OCI-M2 (cell line): ENCODE measurements around the gene ANO4.
"Not testable (repeated sequence)": the region's sequence is repeated elsewhere in the genome, so short reads cannot be mapped to it uniquely, and the experiment has no call there.

Experiments
- DNase-seq: peaks from one replicate; lab custom pipeline; 2025; ENCODE audit not compliant: unreplicated experiment; lab: John Stamatoyannopoulos, UW

ANO4 gene

DNA sequence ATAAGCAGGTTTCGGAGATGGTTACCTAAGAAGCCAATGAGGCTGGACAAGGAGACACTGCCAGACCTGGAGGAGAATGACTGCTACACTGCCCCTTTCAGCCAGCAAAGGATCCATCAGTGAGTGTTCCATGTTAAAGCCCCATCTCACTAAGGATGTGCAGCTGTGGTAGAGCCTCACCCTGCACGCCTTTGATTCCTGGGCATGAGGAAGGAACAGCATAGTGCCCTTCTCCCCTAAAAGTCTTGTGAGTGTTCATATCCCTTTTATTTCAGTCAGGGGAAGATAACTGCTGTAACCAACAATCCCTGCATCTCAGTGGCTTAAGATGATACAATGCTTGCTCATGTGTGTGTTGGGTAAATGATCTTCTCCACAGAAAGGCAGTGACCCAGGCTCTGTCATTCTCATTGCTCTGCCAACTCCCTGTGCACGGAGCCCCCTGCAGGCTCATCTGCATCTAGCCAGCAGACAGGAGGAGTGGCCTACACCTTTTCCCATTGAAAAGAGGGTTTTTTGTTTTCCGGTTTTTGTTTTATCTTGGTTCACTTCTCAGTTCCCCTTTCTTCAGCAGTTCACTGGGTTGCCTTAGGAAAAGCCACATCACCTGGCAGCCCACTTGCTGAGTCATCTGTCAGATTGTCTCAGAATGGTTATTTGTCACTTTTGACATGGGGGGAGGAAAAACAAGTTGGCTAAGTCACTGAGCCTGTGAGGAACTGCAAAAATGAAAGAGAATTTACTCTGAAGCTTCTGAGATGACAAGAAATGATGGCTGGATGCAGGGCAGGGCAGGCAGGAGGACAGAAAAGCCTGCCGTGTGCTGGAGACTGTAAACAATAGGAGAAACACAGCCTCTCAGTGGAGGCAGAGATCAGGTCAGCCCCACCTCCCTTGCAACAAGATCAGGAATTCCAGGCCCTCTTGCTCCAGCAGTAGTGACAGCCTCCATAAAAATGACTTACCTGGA lies 193.3 kb downstream of the ANO4 start:
- no peak for DNase-seq

DNA sequence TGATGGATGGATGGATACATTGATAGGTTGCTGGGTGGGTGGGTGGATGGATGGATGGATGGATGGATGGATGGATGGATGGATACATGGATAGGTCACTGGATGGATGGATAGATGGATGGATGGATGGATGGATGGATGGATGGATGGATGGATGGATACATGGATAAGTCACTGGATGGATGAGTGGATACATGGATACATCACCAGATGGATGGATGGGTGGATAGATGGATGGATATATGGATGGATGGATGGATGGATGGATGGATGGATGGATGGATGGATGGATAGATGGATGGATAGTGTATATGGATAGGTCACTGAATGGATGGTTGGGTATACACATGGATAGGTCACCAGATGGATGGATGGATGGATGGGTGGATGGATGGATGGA lies 194.9 kb downstream of the ANO4 start:
- not testable (repeated sequence) for DNase-seq

DNA sequence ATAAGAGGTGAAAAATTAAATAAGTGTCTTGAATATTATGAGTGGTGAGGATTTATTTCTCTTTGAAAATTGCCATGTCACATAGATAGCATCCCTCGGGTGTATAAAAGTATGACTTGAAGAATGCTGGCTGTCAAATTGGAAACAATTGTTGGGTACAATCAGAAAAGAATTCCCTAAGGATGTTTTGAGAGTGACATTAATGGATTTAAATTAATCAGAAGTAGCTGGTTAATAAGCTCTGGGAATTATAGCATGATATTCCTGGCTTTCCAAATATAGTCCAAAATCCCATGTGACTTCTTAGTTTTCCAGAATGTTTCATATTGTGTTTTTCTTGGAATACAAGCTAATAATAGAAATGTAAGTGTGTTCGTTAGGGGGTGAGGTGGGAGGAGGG lies 196.5 kb downstream of the ANO4 start:
- DNase-seq = no peak

DNA sequence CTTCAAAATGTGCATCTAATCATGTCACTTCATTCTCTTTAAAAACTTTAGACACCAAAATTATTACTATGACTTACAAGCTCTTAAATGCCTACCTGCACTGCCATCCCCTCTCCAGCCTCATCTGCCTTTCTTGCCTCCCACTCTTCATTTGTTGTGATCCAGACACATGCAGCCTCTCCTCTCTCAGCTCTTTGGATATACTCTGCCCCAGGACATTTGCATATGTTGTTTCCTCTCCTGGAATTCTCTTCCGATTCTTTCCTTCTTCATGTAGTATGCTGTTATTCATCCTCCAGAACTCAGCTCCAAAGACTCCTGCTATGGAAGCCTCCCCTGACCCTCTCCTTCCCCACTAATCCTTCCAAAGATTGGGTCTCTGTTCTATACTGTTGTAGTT lies 197.6 kb downstream of the ANO4 start:
- no peak for DNase-seq

DNA sequence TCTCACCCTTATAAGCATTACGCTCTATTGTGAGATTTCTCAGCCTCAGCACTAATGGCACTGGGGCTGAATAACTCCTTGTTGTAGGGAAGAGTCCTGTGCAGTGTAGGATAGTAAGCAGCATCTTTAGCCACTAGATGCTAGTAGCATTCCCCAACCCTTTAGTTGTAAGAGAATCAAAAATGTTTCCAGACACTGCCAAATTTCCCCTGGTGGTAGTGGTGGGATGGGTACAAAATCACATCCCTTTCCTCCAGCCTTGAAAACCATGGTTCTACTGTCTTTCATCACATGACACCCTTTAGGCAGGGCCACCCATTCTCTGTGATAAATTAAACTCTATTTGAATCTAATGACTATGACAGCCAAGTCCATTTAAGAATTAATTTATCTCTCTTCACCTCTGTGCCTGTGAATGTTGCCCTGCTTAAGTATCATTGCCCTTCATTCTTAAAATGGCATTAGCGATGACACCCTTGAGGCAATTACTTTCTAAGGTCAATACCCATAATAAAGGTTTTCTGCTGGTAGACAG lies 199.4 kb downstream of the ANO4 start:
- no peak for DNase-seq

DNA sequence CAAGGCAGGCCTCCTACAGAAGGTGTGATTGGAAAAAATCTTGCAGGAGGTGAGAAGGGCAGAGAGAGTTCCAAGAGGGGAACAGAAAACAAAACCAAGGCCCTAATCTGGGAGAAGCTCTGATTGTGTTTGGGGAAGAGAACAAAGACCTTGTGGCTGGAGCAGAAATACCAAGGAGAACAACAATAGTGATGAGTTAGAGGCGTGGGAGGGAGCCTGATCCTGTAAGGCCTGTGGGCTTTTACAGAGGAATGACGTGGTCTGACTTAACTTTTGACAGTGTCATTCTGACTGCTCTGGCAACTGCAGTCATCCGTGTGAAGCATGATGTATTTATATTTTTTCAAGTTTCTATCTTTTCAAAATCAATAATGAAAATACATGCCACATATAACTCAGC lies 200.6 kb downstream of the ANO4 start:
- DNase-seq = no peak

DNA sequence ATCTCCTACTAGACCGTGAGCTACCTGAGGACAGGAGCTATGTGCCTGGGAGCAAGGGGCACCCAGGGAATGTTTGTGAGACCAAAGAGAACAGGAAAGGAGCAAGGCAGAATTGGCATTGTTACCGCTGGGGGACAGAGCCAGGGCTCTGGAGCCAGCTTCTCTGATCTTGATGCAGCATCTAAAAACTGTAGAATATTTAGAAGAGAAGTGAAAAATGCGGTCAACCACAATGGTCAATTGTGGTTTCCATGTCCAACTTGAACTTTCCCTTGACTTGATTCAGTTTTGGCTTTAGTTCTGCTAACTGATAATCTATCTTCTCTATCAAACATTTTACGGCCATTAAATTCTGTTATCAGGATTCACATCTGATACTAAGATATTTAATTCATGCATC lies 201.2 kb downstream of the ANO4 start:
- DNase-seq = no peak

DNA sequence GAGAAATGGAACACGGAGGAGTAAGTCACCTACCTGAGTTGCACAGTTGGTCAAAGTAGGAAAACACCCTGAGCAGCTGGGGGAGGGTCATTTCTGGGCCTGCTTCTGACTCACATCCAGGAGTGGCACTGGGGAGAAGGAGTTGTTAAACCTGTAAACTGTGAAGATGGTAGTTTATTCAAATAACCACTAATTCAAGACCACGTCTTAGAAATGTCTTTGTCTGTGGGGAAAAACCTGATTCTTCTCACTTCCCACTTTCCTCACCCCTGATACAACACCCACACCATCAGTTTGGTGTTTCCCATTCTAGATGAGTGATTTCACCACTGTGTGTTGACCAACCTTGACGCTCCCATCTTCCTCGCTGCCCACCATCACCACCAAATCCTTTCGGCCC lies 207.1 kb downstream of the ANO4 start:
- DNase-seq = no peak

DNA sequence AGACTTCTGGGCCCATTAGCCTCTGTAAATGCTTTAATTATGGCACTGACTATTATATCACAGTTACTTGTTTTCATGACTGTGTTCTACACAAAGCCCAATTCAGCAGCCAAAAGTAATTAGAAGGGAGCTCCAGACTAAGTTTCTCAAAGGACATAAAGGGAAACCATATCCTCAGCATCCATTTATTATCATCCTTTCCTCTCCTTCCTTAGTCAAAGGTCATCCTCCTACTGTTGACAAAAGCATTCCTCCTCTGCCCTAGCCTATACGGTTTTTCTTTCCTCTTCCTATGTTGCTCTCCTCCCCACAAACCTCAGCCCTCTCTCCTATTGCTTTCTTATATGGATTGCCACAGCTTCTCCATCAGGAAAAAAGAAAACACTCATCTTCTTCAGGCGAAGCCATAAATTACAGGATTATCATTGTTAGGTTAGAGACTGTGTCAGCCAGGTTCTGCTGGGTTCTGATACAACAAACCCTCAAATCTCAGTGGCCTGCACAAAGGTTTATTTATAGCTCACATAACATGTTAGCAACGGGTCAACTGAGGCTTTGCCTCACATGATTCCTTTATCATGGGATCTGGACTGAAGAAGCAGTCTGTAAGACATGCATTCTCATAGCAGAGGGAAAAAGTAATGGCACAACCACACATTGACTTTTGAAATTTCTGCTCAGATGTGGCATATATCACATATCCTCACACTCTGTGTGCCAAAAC lies 208.3 kb downstream of the ANO4 start:
- DNase-seq = no peak

DNA sequence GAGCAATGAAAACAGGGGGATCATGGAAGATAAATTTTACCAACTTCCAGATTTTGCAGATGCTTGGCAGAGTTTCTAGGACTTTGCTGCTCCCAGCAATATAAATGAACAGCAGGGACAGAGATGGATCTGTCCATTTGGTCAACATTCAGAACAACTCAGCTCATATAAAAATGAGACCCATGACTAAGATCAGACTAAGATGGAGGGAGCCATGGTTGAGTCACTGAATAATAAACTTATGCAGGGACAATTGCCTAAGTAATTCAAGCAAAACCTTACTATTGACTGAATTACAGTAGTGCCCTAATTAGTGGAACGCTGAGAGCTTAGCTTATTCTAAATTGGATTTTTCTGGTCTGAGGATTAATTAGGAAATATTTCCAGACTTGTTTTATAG lies 210.3 kb downstream of the ANO4 start:
- no peak for DNase-seq

DNA sequence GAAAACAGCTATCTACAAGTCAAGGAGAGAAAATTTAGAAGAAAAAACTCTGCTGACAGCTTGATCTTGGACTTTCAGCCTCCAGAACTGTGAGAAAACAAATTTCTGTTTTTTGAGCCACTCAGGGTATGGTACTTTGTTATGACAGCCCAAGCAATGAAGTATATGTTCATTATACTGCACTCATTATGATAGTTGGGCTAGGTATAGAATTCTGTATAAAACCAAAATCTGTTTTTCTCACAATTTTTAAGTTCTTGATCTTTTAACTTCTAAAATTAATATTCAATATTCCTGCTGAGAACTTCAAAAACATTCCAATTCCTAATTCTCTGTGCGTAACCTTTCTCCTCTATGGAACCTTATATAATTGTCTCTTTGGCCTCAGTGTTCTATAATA lies 214.7 kb downstream of the ANO4 start:
- DNase-seq = no peak

DNA sequence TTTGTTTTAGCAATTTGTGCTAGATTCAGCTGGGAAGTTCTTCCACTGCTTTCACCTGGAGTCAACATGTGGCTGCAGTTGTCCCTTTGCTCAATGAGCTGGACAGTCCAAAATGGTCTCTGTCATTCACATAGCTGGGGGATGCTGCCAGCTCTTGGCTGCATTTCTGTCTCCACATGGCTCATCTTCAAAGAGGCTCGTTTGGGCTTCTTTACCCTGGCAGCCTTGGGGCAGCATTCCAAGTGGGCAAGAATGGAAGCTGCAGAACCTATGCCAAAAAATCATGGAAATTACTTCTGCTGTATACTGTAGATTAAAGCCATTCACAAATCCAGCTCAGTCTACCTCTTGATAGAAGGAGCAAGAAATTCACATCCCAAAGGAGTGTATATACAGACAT lies 216.3 kb downstream of the ANO4 start:
- DNase-seq = no peak

DNA sequence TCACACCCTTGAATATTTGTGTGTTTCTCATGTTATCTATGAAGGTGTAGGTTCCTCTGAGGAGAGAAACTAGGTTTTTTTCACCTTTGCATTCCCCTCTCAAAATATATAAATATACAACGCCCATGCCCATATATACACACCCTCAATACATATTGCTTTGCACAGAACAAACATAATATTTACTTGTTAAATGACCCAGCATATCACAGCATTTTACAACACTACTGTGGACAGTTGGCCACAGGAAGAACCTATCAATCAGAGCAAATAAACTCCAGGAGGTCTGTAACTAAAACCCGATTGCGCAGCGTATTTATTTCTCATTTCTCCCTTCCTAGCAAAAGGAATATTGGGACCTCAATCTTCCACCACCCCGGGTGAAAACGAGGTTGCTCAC lies 219.4 kb downstream of the ANO4 start:
- no peak for DNase-seq

DNA sequence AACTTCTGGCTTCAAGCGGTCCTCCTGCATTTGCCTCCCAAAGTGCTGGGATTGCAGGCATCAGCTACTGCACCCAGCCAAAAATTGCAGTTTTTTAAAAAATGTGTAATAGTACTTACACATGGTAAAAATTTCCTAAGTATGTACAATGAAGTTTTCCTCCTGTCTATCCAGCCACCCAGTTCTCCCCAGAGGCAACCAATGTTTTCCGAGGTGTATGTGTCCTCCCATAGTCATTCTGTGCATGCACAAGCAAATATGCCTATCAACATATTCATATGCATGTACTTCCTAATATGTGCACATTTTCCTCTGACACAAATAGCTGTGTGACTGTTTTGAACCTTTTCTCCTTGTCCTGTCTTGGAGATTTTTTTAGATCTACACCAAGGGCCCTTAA lies 220.5 kb downstream of the ANO4 start:
- DNase-seq = no peak

DNA sequence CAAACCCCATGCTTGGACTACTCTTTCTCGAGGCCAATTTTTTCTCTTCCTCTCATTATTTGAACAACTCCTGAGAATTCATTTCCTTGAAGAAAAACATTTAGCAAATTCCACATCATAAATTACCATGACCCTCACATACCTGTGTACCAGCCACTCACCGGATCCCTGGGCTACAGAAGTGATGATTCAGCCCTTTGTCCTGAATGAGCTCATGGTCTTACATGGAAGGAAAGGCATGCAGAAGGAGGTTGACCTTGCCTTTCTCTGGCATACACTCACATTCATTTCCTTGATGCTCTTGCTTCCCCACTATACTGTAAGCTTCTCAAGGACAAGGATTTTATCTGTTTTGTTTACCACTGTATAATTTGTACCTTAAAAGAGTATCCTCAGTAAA lies 224.0 kb downstream of the ANO4 start:
- DNase-seq = no peak

DNA sequence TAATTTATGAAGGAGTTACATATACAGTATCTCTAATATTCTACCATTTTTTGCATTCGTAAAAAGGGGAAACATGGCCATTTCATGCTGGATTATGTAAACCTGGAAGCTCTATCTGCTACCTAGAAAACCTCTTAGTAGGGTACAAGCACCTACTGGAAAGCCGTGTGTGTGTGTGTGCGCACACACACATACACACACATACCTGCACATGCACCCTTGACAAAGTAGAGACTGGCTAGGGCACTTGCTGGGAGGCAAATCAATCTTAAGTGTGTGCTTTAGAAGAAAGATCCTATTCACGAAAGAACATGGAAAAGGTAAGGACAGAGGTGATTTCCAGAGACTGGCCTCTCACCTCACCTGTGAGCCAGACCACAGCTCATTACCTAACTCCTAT lies 224.6 kb downstream of the ANO4 start:
- DNase-seq = no peak

DNA sequence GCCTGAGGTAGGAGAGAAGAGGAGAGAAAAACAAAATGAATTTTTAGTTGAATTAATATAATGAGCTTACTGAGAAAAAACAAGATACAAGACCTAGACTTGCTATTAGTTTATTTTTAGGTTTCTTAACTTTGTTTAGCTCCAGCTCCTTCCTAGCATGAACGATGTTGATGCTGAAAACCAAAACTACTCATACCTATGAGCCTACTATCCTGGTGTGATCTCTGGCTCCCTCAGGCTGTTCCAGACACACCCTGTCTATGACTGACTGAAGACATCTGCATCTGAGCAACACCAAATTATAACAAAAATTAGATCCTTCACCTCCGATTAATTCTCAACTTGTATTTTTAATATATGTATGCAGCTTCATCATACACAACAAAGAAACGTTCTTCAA lies 225.1 kb downstream of the ANO4 start:
- DNase-seq = no peak

DNA sequence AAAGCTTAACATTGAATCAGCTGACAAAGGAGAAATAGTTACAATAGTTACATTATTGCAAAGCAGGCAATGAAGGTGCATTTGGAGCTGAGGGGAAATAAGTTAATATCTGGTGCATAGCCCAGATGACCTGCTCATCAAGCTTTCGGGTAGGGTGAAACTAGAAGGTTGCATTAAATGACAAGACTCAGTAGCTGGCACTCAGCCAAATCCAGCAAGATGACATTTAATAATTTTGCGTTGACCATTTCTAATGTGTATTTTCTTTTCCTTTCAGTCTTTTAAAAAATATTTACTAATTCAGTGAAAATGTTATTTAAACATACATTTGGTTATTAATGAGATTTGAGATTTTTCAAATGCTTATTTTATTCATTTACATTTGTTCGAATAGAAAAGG lies 226.9 kb downstream of the ANO4 start:
- DNase-seq = no peak

DNA sequence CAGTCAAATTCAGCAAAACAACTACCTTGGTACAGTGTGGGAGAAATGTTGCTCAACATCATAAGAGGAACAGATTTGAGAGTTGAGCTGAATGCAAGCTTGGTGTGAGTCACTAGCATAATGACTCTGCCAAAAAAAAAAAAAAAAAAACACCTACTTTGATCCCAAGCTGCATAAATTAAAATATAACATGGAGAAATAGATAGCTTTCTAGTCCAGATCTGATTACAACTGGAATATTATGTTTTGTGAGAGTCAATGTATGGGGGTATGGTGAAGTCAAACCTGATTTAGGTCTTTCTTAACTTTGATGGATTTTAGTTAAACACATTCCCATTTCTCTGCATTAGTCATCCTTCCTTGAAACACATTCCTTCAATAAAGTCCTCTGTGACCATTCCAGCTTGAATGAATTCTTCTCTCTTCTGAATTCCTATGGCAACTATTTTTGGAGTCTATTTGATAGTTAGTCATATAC lies 227.4 kb downstream of the ANO4 start:
- DNase-seq = no peak

DNA sequence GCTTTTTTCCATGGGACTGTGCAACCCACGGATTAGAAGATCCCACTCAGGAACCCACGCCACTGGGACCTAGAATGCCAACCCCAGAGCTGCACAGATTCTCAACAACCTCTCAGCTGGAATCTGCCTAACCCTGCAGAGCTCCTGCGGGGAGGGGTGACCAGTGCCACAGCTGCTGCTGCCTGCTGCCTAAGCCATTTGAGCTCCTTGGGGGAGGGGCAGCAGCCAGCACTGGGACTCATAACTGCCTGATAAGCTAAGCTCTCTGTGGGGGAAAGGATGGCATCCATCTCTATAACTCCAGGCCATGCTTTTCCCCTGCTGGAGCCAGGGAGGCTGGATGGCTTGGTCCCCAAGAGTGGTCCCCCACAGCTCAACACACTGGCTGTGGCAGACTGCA lies 232.6 kb downstream of the ANO4 start:
- DNase-seq = no peak

DNA sequence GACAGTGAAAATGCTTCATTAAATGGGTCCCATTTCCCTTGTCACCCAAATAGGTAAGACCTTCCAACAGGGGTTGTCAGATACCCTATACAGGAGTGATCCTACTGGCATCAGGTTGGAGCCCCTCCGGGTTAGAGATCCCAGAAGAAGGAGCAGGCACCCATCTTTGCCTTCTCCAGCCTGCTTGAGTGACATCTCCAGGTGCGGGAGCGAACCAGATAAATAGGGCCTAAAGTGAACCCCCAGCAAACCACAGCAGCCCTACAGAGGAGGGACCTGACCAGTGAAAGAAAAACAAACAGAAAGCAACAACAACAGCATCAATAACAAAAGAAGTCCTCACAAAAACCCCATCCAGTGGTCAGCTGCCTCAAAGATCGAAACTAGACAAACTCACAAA lies 233.2 kb downstream of the ANO4 start:
- no peak for DNase-seq

DNA sequence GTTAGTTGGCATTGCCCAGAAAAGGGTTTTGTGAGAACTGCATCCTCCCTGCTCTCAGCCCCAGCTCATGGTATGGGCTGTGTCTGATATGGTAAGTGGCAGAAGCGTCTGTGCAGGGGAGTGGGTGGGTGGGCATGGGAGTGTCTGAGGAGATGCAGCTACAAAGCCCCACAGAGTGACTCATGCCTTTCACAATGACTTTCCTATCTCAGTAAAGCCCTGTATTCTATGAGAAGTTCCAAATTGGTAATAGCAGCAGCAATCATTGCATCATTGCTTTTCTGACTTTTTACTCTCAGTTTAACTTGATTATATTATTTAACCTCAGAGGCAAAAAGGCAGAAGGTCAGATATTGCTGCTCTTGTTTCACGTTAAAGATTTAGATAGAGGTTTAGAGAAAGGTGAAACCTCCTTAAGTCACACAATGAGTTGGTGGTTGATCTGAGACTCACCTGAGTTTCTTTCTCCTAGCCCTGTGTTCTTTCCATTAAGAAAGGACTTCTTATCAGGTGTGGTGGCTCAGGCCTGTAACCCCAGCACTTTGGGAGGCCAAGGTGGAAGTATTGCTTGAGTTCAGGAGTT lies 243.8 kb downstream of the ANO4 start:
- DNase-seq = no peak
